22Rv1 (cell line): Measurements from ENCODE around the gene ARHGEF17.

ENCODE experiments used
- CTCF ChIP-seq: fragments of 450-650 bp; IDR thresholded peaks from 2 replicates; pipeline ENCODE4 v1.5.1; 2017; ENCODE audit warnings: mild to moderate bottlenecking
- ZFX ChIP-seq: fragments of 450-650 bp; IDR thresholded peaks from 2 replicates; pipeline ENCODE4 v1.6.1; 2017; ENCODE audit warnings: antibody characterized with exemption, borderline replicate concordance

- TF ChIP-seq CTCF (no peak), ZFX (no peak)
Measured at GRCh38 chr11:73298233-73298632, 9.8 kb upstream of the ARHGEF17 start.
